ENCODE results near the gene PDS5B.

- no peak for TF ChIP-seq CTCF (IDR thresholded peaks at IDR 0.05; ENCODE audit: low read depth, low read length, missing input control)
- no peak for TF ChIP-seq RAD21 (IDR thresholded peaks at IDR 0.05)
- TF ChIP-seq REST (IDR thresholded peaks at IDR 0.05), result no peak
- no peak for TF ChIP-seq ZBTB33 (IDR thresholded peaks at IDR 0.05)
- TF ChIP-seq TAF1 (conservative IDR thresholded peaks at IDR 0.05), result no peak
- TF ChIP-seq ATF3 (IDR thresholded peaks at IDR 0.05), result no peak
- no peak for TF ChIP-seq SP1 (IDR thresholded peaks at IDR 0.05)
- TF ChIP-seq HNF4G (IDR thresholded peaks at IDR 0.05), result no peak
These were observed 637 bp upstream of the PDS5B start for GRCh38 chr13:32585550-32586079.

Data from liver (tissue), 3 donors.